ENCODE results near the gene SLC66A1.

The SLC66A1 gene

GRCh38 chr1:19342894-19343616, 30.9 kb downstream of the SLC66A1 start:
- DNase-seq (ENCODE audit: low spot score), result no peak

DNA sequence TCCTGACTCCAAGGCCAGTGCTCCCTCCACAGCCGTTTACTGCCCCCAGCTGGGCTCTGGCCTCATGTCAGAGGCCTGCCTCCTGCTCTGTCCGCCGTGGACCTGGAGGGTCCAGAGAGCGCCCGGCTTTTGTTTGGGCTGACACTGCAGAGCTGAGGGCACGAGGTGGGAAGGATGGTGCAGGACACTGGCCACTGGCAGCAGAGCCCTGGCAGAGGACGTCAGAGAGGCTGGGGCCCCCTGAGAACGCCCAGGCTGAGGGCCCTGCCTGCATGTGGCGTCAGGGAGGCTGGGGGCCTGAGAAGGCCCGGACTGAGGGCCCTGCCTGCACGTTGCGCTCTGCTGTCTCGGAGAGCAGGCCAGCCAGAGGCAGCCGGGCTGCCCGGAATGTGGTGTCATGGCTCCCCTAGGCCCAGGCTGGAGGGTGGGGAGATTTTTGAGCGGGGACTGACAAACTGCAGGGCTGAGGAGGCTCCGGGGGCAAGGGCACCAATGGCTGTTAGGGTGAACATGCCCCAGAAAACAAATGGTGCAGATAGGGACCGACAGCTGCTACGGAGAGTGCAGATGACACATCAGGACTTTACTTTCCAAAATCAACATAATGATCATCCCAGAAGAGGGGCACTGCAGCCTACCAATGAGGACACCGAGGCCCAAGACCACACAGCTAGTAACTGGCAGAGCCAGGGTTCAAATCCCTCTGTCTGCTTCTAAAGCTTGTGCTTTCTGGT, 31.7 kb downstream of the SLC66A1 start:
- no peak for DNase-seq (ENCODE audit: low spot score)

DNA sequence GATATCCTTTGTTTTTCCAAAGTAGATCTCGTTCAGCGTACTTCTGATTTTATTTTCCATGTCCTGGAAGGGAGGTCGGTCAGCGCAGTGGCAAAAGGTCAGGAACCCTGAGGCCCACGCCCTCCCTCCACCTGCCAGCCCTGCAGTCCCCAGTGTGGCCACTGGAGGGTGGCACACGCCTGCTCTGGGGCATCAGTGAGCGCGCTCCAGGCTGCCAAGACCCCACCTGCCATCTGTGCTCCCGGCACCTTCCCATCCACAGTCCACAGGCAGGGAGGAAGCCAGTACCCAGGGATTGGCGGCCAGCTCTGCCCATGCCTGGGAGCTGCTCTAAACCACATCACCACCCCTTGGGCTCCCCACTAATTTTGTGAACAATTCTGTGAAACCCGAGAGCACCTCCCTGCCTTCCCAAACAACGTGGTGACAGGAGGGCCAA, 32.3 kb downstream of the SLC66A1 start:
- DNase-seq (ENCODE audit: low spot score), result peak; percentile 36

- no peak for DNase-seq (ENCODE audit: low spot score)
Observed at GRCh38 chr1:19344831-19345230, 32.7 kb downstream of the SLC66A1 start.

DNA sequence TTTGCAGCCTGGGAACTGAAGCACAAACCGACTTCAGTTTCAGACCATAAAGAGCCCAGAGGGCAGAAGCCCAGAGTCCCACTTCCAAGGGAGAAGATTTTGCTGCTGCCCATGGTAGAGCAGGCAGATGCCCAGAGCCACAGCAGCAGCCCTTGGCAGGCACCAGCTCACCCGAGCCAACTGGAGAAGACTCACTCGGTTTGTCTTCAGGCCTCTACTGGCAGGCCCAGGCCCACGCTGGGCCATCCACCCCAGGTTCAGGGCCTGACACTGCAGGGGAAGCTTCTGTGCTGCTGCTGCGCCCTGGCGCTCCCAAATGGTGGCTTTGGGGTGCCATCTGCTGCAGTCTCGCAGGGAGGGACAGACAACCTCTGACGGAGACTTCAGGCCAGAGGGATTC, 33.3 kb downstream of the SLC66A1 start:
- DNase-seq (ENCODE audit: low spot score), result no peak

- no peak for DNase-seq (ENCODE audit: low spot score)
Observed at GRCh38 chr1:19346026-19346425, 33.9 kb downstream of the SLC66A1 start.

DNA sequence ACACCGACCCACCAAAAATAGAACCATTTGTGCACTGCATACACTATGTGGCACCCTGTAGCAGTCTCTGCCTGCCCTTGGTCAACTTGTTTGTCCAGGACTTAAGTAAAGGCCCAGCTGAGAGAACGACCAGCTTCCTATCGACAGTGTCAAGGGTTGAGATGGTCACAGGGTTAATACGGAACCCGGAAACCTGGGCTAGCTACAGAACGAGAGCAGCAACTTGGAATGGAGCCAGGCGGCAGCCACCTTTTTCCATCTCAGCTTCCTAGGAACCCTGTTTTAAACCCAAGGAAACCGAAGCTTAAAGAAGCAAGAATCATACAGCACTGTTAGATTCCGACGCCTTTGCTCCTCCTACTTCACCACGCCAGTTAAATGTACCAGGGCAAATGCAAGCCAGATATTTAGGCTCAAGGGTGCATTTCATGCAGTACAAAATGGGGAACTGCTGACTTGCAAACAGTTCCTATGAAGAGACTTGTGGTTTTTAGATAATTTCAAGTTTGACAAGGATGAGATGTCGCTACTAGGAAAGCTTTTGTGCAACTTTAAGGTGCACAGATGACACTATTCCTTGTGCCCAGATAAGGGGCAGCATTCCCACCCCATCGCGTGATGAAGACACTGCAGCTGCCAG, 35.5 kb downstream of the SLC66A1 start:
- no peak for DNase-seq (ENCODE audit: low spot score)

- DNase-seq (ENCODE audit: low spot score), result no peak
Observed at GRCh38 chr1:19348441-19349198, 36.5 kb downstream of the SLC66A1 start.

GRCh38 chr1:19349999-19350398, 37.9 kb downstream of the SLC66A1 start:
- no peak for DNase-seq (ENCODE audit: low spot score)

DNA sequence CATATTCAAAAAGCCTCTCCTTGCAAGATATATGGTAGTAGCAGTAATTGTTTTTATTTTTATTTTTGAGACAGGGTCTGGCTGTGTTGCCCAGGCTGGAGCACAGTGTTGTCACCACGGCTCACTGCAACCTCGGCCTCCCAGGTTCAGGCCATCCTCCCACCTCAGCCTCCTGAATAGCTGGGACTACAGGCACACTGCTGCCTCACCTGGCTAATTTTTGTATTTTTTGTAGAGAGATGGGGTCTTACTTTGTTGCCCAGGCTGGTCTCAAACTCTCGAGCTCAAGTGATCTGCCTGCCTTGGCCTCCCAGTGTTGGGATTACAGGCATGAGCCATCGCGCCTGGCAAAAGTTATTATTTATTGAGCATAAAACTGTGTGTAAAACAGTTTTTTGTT, 38.4 kb downstream of the SLC66A1 start:
- no peak for DNase-seq (ENCODE audit: low spot score)

DNA sequence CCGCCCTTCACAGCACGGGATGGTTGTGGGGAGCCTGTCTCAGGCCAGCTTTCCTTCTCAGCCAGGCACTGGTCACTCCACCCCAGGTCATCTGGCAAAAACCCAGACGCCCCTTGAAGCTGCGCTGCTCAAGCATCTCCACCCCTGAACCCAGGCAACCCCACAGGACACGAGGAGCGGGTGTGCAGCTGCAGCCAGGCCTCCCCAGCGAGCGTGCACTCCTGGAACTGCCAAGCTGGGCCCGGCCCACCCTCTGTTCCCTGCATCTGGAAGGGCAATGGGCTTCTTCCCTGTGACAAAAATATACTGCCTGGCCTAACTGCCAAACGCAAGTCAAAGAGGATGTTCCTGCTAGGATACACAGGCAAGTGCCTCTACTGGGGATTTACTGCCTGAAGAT, 39.7 kb downstream of the SLC66A1 start:
- DNase-seq (ENCODE audit: low spot score), result no peak

- DNase-seq (ENCODE audit: low spot score), result no peak
Observed at GRCh38 chr1:19352839-19353238, 40.7 kb downstream of the SLC66A1 start.

DNA sequence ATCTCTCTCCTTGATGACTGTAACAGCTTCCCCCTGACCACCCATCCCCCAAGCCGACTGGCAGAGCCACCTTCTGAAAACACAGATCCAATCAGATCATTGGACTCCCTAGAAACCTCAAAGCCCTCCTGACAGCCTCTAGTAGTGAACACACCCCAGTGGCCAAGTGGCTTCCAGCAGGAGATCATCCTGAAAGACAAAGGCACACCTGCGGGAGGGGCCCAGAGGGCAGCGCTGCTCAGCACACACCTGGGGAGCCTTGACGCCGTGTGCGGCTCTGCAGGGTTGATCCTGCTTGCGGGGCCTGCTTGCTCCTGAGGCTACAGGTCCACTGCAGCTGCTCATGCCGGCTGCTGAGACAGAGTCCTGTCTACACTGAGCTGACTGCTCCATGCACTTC, 41.5 kb downstream of the SLC66A1 start:
- no peak for DNase-seq (ENCODE audit: low spot score)

- no peak for DNase-seq (ENCODE audit: low spot score)
Observed at GRCh38 chr1:19354531-19354981, 42.4 kb downstream of the SLC66A1 start.

DNA sequence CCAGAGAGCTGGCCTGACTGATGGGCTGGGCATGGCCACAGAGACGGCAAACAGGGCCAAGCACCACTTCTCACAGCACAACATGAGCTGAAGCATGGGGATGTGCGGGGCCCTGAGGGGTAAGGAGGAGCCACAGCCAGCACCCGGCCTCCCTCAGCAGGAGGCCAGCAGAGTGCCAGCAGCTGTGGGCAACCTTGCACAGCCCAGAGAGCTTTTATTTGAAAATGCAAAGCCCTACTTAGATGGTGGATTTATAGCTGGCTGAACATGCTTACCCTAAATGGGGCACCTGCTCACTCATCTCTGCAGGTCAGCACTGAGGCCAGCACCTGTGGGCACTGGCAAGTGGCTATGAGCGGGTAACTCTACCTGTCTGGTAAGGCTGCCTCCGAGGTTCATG, 44.1 kb downstream of the SLC66A1 start:
- DNase-seq (ENCODE audit: low spot score), result no peak

DNA sequence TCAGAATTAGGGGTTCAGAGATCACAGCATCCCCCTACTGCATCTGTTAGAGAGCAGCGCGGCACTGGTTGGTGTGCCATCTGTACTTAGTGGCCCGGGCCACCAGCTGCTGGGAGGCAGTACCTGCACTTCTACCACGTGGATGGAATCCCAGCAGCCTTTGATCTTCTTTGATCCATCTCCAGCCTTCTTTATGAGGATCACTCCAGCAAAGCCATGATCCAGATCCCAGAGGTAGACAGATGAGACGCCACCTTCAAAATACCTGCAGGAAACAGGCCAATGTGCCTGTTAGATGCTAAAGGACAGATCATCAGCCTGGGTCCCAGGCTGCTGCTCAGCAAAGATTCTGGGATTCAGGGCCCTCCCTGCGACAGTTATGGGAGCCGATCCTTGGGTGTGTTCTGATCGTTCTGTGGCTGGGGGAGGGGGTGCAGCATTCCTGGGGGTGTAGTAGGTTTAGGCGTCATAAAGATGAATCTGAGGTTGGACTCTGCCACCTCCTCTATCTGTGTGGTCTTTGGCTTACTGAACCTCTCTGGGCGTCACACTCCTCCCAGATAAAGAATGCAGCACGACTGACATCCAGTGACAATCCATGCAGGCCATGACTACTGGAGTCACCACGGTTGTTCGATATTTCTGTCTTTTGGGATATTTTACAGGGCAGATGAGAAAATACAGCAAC, 45.3 kb downstream of the SLC66A1 start:
- no peak for DNase-seq (ENCODE audit: low spot score)

DNA sequence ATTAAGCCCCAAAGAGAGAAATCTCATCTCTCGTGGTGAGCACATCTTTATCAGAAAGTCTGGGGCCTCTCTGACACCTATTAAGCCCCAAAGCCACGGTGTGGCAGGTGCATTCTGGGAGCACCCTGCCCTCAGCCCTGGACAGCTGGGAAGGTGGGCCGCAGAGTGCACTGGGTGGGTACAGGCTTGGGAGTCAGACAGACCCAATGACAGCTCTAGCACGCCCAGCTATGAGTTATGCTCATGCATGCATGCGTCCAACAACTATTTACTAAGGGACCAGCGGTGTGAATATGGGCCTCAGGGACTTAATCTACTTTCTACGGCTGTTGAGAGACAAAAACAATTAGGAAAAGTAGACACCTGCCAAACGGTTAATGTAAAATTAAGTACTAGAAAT, 46.6 kb downstream of the SLC66A1 start:
- DNase-seq (ENCODE audit: low spot score), result no peak

DNA sequence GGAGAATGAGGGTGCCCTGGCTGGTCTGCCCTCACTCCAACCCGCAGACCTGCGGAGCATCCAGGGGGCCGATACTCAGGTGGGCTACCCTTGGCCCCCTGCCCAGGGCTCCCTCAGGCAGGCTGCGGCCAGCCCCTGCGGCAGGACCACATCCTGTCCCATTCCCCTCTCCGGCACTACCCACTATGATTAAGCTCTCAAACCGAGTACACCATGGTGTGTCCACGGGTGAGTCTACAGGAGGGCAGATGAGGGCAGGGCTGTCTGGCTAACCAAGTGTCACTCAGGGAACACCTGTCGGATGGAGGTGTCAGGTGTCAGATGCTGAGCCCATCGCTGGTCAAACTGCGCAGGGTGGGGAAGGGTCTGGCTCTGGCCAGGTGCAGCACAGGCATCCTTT, 47.2 kb downstream of the SLC66A1 start:
- DNase-seq (ENCODE audit: low spot score), result no peak

- DNase-seq (ENCODE audit: low spot score), result no peak
Observed at GRCh38 chr1:19360016-19360415, 47.9 kb downstream of the SLC66A1 start.

GRCh38 chr1:19360432-19360831, 48.3 kb downstream of the SLC66A1 start:
- DNase-seq (ENCODE audit: low spot score), result no peak
